ENCODE data around the gene CCDC183.
"Not testable (repeated sequence)": the region's sequence is repeated elsewhere in the genome, so short reads cannot be mapped to it uniquely, and the experiment has no call there.

CCDC183 gene

DNA sequence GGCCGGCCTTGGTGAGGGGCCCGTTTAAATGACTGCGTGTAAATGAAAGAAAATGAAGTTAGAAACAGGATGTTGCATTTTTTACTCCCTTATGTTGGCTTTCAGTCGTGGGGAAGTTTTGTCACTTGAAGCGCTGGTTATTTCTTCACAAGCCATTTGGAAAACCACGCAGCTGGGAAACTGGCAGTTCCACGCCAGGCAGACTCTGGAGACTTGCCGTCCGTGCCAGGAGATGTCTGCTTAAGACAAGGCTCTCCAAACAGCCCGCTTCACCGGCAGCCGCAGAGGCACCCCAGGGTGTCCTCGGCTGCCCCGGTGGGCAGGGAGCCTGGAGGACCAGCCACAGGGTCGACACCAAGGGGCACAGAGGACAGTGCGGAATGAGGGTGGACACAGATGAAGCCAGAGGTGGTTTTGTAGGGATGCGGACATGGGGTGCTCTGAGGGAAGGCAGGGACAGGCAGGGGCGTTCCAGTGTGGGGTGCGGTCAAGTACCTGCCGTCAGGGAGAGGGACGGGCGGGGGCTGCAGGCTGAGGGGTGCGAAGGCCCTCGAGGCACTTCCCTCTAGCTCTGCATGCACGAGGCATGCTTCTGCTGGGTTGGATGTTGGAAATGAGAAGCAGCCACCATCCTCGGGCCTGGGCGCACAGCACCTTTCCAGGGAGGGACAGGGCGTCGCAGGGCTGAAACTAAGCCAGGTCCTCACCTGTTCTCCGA, 35.0 kb downstream of the CCDC183 start:
- Histone ChIP-seq H3K27ac (ENCODE audit: low read depth, low read length) (no peak overlapping the region), H3K9me3 (ENCODE audit: control insufficient read depth in 1 of 2, low read length in 2 of 2) (no peaks in the 10 kb centered on the region), H3K9ac (ENCODE audit: low read depth in 1 of 2, low read length in 2 of 2) (no peak overlapping the region), H3K4me1 (ENCODE audit: control insufficient read depth in 1 of 2, insufficient read depth in 2 of 2, low read length in 2 of 2) (no peaks in the 10 kb centered on the region), H3K36me3 (ENCODE audit: control insufficient read depth in 1 of 2, insufficient read depth in 2 of 2, low read length in 2 of 2) (peaks cover 21 to 60% of the 10 kb centered on the region in 2 donors), H3K27me3 (ENCODE audit: control insufficient read depth in 1 of 2, insufficient read depth in 2 of 2, low read length in 2 of 2) (no peaks in the 10 kb centered on the region), H3K4me3 (ENCODE audit: low read depth in 1 of 2, low read length in 2 of 2) (no peak overlapping the region)

- Histone ChIP-seq H3K27ac (ENCODE audit: low read depth, low read length) (no peak overlapping the region), H3K9me3 (ENCODE audit: control insufficient read depth in 1 of 2, low read length in 2 of 2) (no peaks in the 10 kb centered on the region), H3K4me3 (ENCODE audit: low read depth in 1 of 2, low read length in 2 of 2) (no peak overlapping the region), H3K27me3 (ENCODE audit: control insufficient read depth in 1 of 2, insufficient read depth in 2 of 2, low read length in 2 of 2) (no peaks in the 10 kb centered on the region), H3K9ac (ENCODE audit: low read depth in 1 of 2, low read length in 2 of 2) (no peak overlapping the region), H3K4me1 (ENCODE audit: control insufficient read depth in 1 of 2, insufficient read depth in 2 of 2, low read length in 2 of 2) (no peaks in the 10 kb centered on the region), H3K36me3 (ENCODE audit: control insufficient read depth in 1 of 2, insufficient read depth in 2 of 2, low read length in 2 of 2) (peaks cover 21 to 56% of the 10 kb centered on the region in 2 donors)
These were observed 35.6 kb downstream of the CCDC183 start for GRCh38 chr9:136831720-136832104.

DNA sequence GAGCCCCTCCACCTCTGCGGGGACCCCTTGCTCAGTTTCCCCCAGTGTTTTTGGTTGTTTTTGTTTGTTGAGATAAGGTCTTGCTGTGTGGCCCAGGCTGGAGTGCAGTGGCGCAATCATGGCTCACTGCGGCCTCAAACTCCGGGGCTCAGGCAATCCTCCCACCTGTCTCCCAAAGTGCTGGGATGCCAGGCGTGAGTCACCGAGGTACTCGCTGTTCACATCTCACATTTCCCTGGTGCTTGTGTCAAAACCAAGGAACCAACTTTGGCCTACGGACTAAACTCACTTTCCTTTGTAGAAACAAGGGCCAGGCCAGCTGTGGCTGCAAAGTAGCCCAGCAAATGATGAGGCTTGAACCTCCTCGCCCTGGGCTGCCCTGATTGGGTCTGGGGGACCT, 36.4 kb downstream of the CCDC183 start:
- Histone ChIP-seq H3K4me3 (ENCODE audit: low read depth in 1 of 2, low read length in 2 of 2) (no peak overlapping the region), H3K27me3 (ENCODE audit: control insufficient read depth in 1 of 2, insufficient read depth in 2 of 2, low read length in 2 of 2) (no peaks in the 10 kb centered on the region), H3K4me1 (ENCODE audit: control insufficient read depth in 1 of 2, insufficient read depth in 2 of 2, low read length in 2 of 2) (no peaks in the 10 kb centered on the region), H3K9ac (ENCODE audit: low read depth in 1 of 2, low read length in 2 of 2) (no peak overlapping the region), H3K9me3 (ENCODE audit: control insufficient read depth in 1 of 2, low read length in 2 of 2) (no peaks in the 10 kb centered on the region), H3K27ac (ENCODE audit: low read depth, low read length) (no peak overlapping the region), H3K36me3 (ENCODE audit: control insufficient read depth in 1 of 2, insufficient read depth in 2 of 2, low read length in 2 of 2) (peaks cover 21 to 52% of the 10 kb centered on the region in 2 donors)

DNA sequence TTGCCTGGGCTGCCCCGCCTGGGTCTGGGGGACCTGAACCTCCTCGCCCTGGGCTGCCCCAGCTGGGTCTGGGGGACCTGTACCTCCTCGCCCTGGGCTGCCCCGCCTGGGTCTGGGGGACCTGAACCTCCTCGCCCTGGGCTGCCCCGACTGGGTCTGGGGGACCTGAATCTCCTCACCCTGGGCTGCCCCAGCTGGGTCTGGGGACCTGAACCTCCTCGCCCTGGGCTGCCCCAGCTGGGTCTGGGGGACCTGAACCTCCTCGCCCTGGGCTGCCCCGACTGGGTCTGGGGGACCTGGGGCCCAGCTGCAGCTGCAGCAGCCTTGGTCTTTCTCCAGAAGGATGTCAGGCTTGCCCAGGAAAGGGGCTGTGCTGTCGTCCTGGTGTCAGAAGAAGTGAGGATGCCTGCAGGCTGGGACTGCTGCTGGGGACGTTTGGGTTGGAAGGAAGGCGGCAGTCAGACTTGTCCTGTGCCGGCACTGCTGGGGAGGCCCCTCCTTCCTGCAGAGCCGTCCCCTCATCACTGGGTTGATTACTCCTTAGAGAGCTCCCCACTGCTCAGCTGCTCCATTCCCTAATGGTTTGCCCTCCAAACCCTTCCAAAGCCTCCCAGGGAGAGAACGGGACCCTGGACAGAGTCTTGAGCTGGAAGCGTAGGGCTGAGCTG, 37.4 kb downstream of the CCDC183 start:
- not testable (repeated sequence) for H3K9ac ChIP-seq (ENCODE audit: low read depth in 1 of 2, low read length in 2 of 2); H3K9me3 ChIP-seq (ENCODE audit: control insufficient read depth in 1 of 2, low read length in 2 of 2); H3K4me3 ChIP-seq (ENCODE audit: low read depth in 1 of 2, low read length in 2 of 2); H3K27me3 ChIP-seq (ENCODE audit: control insufficient read depth in 1 of 2, insufficient read depth in 2 of 2, low read length in 2 of 2); H3K27ac ChIP-seq (ENCODE audit: low read depth, low read length); H3K4me1 ChIP-seq (ENCODE audit: control insufficient read depth in 1 of 2, insufficient read depth in 2 of 2, low read length in 2 of 2)
- H3K36me3 ChIP-seq (ENCODE audit: control insufficient read depth in 1 of 2, insufficient read depth in 2 of 2, low read length in 2 of 2), result peaks cover 21 to 51% of the 10 kb centered on the region in 2 donors

GRCh38 chr9:136835162-136835931, 39.2 kb downstream of the CCDC183 start:
- no peak overlapping the region for H3K9ac ChIP-seq (ENCODE audit: low read depth in 1 of 2, low read length in 2 of 2)
- H3K9me3 ChIP-seq (ENCODE audit: control insufficient read depth in 1 of 2, low read length in 2 of 2), result no peaks in the 10 kb centered on the region
- peaks cover 10 to 11% of the 10 kb centered on the region in 2 donors for H3K4me1 ChIP-seq (ENCODE audit: control insufficient read depth in 1 of 2, insufficient read depth in 2 of 2, low read length in 2 of 2)
- peaks cover 13 to 44% of the 10 kb centered on the region in 2 donors for H3K36me3 ChIP-seq (ENCODE audit: control insufficient read depth in 1 of 2, insufficient read depth in 2 of 2, low read length in 2 of 2)
- no peaks in the 10 kb centered on the region for H3K27me3 ChIP-seq (ENCODE audit: control insufficient read depth in 1 of 2, insufficient read depth in 2 of 2, low read length in 2 of 2)
- H3K27ac ChIP-seq (ENCODE audit: low read depth, low read length), result no peak overlapping the region
- no peak overlapping the region for H3K4me3 ChIP-seq (ENCODE audit: low read depth in 1 of 2, low read length in 2 of 2)

- Histone ChIP-seq H3K9ac (ENCODE audit: low read depth in 1 of 2, low read length in 2 of 2) (no peak overlapping the region), H3K27me3 (ENCODE audit: control insufficient read depth in 1 of 2, insufficient read depth in 2 of 2, low read length in 2 of 2) (no peaks in the 10 kb centered on the region), H3K4me1 (ENCODE audit: control insufficient read depth in 1 of 2, insufficient read depth in 2 of 2, low read length in 2 of 2) (peaks cover 14 to 18% of the 10 kb centered on the region in 2 donors), H3K4me3 (ENCODE audit: low read depth in 1 of 2, low read length in 2 of 2) (no peak overlapping the region), H3K27ac (ENCODE audit: low read depth, low read length) (no peak overlapping the region), H3K9me3 (ENCODE audit: control insufficient read depth in 1 of 2, low read length in 2 of 2) (no peaks in the 10 kb centered on the region), H3K36me3 (ENCODE audit: control insufficient read depth in 1 of 2, insufficient read depth in 2 of 2, low read length in 2 of 2) (peaks cover 6 to 36% of the 10 kb centered on the region in 2 donors)
These were observed 40.1 kb downstream of the CCDC183 start for GRCh38 chr9:136835932-136836904.

- Histone ChIP-seq H3K27me3 (ENCODE audit: control insufficient read depth in 1 of 2, insufficient read depth in 2 of 2, low read length in 2 of 2) (no peaks in the 10 kb centered on the region), H3K27ac (ENCODE audit: low read depth, low read length) (no peak overlapping the region), H3K9me3 (ENCODE audit: control insufficient read depth in 1 of 2, low read length in 2 of 2) (no peaks in the 10 kb centered on the region), H3K4me3 (ENCODE audit: low read depth in 1 of 2, low read length in 2 of 2) (no peak overlapping the region), H3K36me3 (ENCODE audit: control insufficient read depth in 1 of 2, insufficient read depth in 2 of 2, low read length in 2 of 2) (peaks cover 3 to 26% of the 10 kb centered on the region in 2 donors), H3K9ac (ENCODE audit: low read depth in 1 of 2, low read length in 2 of 2) (no peak overlapping the region), H3K4me1 (ENCODE audit: control insufficient read depth in 1 of 2, insufficient read depth in 2 of 2, low read length in 2 of 2) (peaks cover 23 to 29% of the 10 kb centered on the region in 2 donors)
These were observed 41.2 kb downstream of the CCDC183 start for GRCh38 chr9:136837146-136837855.

DNA sequence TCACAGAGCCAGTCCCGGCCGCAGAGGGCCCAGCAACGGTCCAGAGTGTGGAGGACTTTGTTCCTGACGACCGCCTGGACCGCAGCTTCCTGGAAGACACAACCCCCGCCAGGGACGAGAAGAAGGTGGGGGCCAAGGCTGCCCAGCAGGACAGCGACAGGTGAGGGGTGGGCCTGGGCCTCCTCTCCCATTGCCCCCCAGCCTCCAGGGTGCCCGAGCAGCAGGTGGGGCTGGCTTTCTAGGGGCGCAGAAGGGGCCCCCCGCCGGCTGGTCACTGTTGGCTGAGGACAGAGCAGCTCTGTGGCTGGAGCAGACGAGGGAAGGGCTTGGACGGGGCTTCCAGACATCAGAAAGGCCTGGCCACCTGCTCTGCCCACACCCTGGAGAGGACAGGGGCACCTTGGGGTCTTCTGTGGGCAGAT, 41.7 kb downstream of the CCDC183 start:
- not testable (repeated sequence) for H3K9ac ChIP-seq (ENCODE audit: low read depth in 1 of 2, low read length in 2 of 2); H3K9me3 ChIP-seq (ENCODE audit: control insufficient read depth in 1 of 2, low read length in 2 of 2); H3K4me3 ChIP-seq (ENCODE audit: low read depth in 1 of 2, low read length in 2 of 2); H3K27me3 ChIP-seq (ENCODE audit: control insufficient read depth in 1 of 2, insufficient read depth in 2 of 2, low read length in 2 of 2); H3K27ac ChIP-seq (ENCODE audit: low read depth, low read length)
- peaks cover 0 to 21% of the 10 kb centered on the region in 2 donors for H3K36me3 ChIP-seq (ENCODE audit: control insufficient read depth in 1 of 2, insufficient read depth in 2 of 2, low read length in 2 of 2)
- peaks cover 24 to 31% of the 10 kb centered on the region in 2 donors for H3K4me1 ChIP-seq (ENCODE audit: control insufficient read depth in 1 of 2, insufficient read depth in 2 of 2, low read length in 2 of 2)

All from duodenal mucosa (tissue), 2 donors.